Measurements from ENCODE around the gene PRAC2. TPM values are rescaled to one million over a fixed set of nuclear protein-coding genes. Genes with fewer than 3 reads are reported as not detected.

The PRAC2 gene
- total RNA-seq, 1 experiment from 2014 or later, result not detected

DNA sequence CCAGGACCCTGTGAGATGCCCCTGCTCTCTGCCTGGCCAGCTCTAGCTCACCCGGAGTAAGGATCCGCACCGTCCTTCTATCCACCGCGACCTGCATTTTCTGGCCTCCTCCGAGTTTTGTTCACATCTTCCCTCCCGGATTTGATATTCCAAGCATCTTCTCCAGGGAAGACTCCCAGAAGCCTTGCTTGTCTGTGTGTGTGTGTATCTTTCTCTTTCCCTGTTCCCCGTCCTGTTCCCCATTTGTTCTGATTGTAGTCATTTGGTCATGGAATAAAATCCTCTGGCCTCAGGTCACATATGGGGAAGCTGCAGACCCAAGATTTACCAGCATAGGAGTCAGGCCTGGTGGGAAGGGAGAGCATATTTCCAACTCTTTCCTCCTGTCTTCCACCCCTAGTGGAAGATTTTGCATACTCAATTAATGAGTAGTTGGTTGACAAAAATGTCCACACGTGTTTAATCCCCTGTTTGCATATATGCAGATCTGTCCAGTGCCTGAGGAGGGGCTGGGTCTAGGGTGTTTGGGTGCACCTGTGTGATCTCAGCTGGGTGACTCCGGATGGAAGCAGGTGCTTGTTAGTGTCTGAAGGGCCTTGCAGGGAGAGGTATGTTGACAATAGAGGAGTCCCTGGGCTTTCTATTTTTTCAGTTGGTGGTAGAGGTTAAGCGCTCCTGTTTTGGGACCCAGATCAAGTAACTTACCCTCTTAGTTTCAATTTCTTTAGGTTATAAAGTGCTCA, 2.5 kb upstream of the PRAC2 start:
- H4K20me1 ChIP-seq (ENCODE audit: insufficient read depth), result no peaks in the 10 kb centered on the region
- no peaks in the 10 kb centered on the region for H3K36me3 ChIP-seq (ENCODE audit: control insufficient read depth in 1 of 2, insufficient read depth in 2 of 2, low read length in 2 of 2)
- no peak overlapping the region for H3K4me2 ChIP-seq (ENCODE audit: low read length)
- no peak overlapping the region for H3K9ac ChIP-seq (ENCODE audit: low read length)
- H3K79me2 ChIP-seq (ENCODE audit: insufficient read depth, low read length), result no peaks in the 10 kb centered on the region
- no peaks in the 10 kb centered on the region for H3K9me3 ChIP-seq (ENCODE audit: control insufficient read depth in 1 of 2, insufficient read depth in 1 of 2, low read depth in 1 of 2, low read length in 2 of 2)
- intact Hi-C loops (cut with micrococcal nuclease), result loop anchor here (5.0 kb wide), 1 partner anchor 317 kb away; no protein-coding TSS in a partner anchor
- H2AFZ ChIP-seq (ENCODE audit: low read depth, low read length, poor library complexity, severe bottlenecking), result no peak overlapping the region
- H3K4me3 ChIP-seq (replicated peaks in 1 of 2; ENCODE audit: low read depth in 1 of 2, low read length in 2 of 2), result no peak overlapping the region
- ATAC-seq (no peak), DNase-seq (ENCODE audit: low read depth, low spot score) (no peak)
- CTCF ChIA-PET, result interaction anchor here (0.8 to 1.3 kb wide), 3 partner anchors 42 to 159 kb away, joined by 3 to 4 read pairs (median 3); no protein-coding TSS in a partner anchor
- no TSS peak for BruUV-seq (replicated peaks)
- POLR2A ChIA-PET, result interaction anchor here (1.2 kb wide), 1 partner anchor 8 kb away, joined by 6 read pairs; the partner anchor contains the start of gene HOXB13
- TF ChIP-seq, protein P1, sequence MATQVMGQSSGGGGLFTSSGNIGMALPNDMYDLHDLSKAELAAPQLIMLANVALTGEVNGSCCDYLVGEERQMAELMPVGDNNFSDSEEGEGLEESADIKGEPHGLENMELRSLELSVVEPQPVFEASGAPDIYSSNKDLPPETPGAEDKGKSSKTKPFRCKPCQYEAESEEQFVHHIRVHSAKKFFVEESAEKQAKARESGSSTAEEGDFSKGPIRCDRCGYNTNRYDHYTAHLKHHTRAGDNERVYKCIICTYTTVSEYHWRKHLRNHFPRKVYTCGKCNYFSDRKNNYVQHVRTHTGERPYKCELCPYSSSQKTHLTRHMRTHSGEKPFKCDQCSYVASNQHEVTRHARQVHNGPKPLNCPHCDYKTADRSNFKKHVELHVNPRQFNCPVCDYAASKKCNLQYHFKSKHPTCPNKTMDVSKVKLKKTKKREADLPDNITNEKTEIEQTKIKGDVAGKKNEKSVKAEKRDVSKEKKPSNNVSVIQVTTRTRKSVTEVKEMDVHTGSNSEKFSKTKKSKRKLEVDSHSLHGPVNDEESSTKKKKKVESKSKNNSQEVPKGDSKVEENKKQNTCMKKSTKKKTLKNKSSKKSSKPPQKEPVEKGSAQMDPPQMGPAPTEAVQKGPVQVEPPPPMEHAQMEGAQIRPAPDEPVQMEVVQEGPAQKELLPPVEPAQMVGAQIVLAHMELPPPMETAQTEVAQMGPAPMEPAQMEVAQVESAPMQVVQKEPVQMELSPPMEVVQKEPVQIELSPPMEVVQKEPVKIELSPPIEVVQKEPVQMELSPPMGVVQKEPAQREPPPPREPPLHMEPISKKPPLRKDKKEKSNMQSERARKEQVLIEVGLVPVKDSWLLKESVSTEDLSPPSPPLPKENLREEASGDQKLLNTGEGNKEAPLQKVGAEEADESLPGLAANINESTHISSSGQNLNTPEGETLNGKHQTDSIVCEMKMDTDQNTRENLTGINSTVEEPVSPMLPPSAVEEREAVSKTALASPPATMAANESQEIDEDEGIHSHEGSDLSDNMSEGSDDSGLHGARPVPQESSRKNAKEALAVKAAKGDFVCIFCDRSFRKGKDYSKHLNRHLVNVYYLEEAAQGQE (IDR thresholded peaks at IDR 0.05; ENCODE audit: low read depth), result no peak
- TF ChIP-seq POLR2A (IDR thresholded peaks at IDR 0.05; ENCODE audit: borderline replicate concordance, extremely low read depth, insufficient read depth, insufficient read length), result no peak
- H3K27ac ChIP-seq (ENCODE audit: low read depth, low read length), result no peak overlapping the region
- no peaks in the 10 kb centered on the region for H3K9me2 ChIP-seq (ENCODE audit: insufficient read depth)
- no peaks in the 10 kb centered on the region for H3K27me3 ChIP-seq (ENCODE audit: insufficient read depth, low read length)
- peaks cover 0 to 2% of the 10 kb centered on the region in 2 experiments; a peak in 1 of 4 replicates for H3K4me1 ChIP-seq (ENCODE audit: control insufficient read depth in 1 of 2, insufficient read depth in 2 of 2, low read length in 2 of 2)
- RAD21 ChIA-PET (ENCODE audit: low non-redundant PET in 1 of 2, low total read pairs in 2 of 2, uncharacterized antibody in 2 of 2, unreplicated experiment in 2 of 2), result no interaction called here

DNA sequence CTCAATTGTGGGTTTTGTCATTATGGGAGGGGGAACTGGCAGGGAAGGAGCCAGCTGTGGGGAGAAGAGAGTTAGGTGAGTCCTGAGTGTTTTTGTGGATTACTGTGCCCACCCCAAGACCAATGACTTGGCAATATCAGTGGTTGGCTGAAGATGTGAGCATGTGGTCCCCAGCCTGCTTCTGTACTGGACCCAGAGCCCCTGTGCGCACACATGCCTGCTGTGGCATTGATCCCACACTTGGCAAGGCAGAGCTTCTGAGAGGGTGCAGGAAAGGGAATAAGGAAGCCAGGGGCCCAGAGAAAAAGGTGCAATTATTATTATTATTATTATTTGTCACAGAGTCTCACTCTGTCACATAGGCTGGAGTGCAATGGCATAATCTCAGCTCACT, 2.0 kb upstream of the PRAC2 start:
- no peak for TF ChIP-seq SP1 (IDR thresholded peaks at IDR 0.05; ENCODE audit: low read depth)
- no peak for TF ChIP-seq EZH2 (IDR thresholded peaks at IDR 0.05)
- Histone ChIP-seq H3K27me3 (ENCODE audit: insufficient read depth, low read length) (no peaks in the 10 kb centered on the region), H3K36me3 (ENCODE audit: control insufficient read depth in 1 of 2, insufficient read depth in 2 of 2, low read length in 2 of 2) (no peaks in the 10 kb centered on the region), H3K4me3 (replicated peaks in 1 of 2; ENCODE audit: low read depth in 1 of 2, low read length in 2 of 2) (no peak overlapping the region), H3K79me2 (ENCODE audit: insufficient read depth, low read length) (no peaks in the 10 kb centered on the region), H3K4me2 (ENCODE audit: low read length) (no peak overlapping the region), H2AFZ (ENCODE audit: low read depth, low read length, poor library complexity, severe bottlenecking) (no peak overlapping the region), H3K27ac (ENCODE audit: low read depth, low read length) (no peak overlapping the region), H3K4me1 (ENCODE audit: control insufficient read depth in 1 of 2, insufficient read depth in 2 of 2, low read length in 2 of 2) (peaks cover 0 to 2% of the 10 kb centered on the region in 2 experiments; a peak in 1 of 4 replicates), H3K9me2 (ENCODE audit: insufficient read depth) (no peaks in the 10 kb centered on the region), H3K9ac (ENCODE audit: low read length) (no peak overlapping the region), H3K9me3 (ENCODE audit: control insufficient read depth in 1 of 2, insufficient read depth in 1 of 2, low read depth in 1 of 2, low read length in 2 of 2) (no peaks in the 10 kb centered on the region), H4K20me1 (ENCODE audit: insufficient read depth) (no peaks in the 10 kb centered on the region)
- DNase-seq (ENCODE audit: low read depth, low spot score) (no peak), ATAC-seq (no peak)
- ChIA-PET POLR2A (no interaction called here), CTCF (interaction anchor here (1.2 kb wide), 1 partner anchor 69 kb away, joined by 4 read pairs; no protein-coding TSS in a partner anchor), RAD21 (ENCODE audit: low non-redundant PET in 1 of 2, low total read pairs in 2 of 2, uncharacterized antibody in 2 of 2, unreplicated experiment in 2 of 2) (no interaction called here)
- BruUV-seq (replicated peaks), result no TSS peak
- intact Hi-C loops (cut with micrococcal nuclease), result loop anchor here (5.0 kb wide), 1 partner anchor 316 kb away; no protein-coding TSS in a partner anchor
